A172 (cell line): ENCODE measurements around the gene BTBD9. TPM values are rescaled to one million over a fixed set of nuclear protein-coding genes. Genes with fewer than 3 reads are reported as not detected.
A peak's percentile ranks its signal among the peaks of the same experiment; 100 is the strongest.

Experiments
- DNase-seq: peaks from one replicate; pipeline ENCODE4 v3.0.0-alpha.2; 2015; ENCODE audit warnings: low spot score
- total RNA-seq: library from RNA; depleted of rRNA; stranded (reverse); fragments of >200 nt; shearing (Covaris generic); gene quantifications from 2 replicates; pipeline ENCODE4 v1.2.3, GENCODE V29; 2014

BTBD9 gene
- total RNA-seq, 1 experiment from 2014 or later: 6.9 TPM

GRCh38 chr6:38555606-38556005 is 84.1 kb downstream of the BTBD9 start:
- DNase-seq: no peak

DNA sequence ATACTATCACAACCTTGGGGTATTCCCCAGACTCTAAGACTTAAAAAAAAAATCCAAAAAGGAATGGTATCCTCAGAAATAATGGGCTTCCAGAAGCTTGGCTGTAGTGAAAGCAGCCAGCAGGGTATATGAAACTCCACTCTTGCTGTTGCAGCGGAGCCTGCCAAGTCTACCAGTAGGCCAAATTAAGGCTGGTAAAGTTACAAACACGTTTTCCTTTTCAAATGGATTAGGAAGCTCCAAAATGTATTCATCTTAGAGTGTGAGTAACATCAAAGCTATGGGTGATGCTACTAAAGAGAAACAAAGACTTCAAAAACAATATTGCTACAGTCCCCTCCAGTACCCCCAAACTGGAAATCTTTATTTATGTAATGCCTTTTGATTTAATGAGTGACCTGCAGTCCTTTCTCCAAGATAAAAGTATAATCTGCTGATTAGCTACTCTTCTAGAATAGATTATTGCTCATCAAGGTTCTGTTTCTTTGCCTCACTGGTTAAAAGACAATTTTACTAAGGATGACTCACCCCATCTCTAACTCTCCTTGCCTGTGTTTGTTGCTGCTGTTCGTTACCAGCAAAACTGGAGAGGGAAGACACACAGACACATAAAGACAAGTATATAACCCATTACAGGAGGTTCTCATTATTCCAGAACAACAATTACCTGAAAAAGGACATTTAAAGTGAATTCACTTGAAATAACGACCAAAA is 84.9 kb downstream of the BTBD9 start:
- DNase-seq: peak; percentile 15

- DNase-seq: no peak
Measured at GRCh38 chr6:38554014-38554413, 85.7 kb downstream of the BTBD9 start.

- no peak for DNase-seq
Measured at GRCh38 chr6:38552121-38552520, 87.6 kb downstream of the BTBD9 start.

- no peak for DNase-seq
Measured at GRCh38 chr6:38549795-38550194, 89.9 kb downstream of the BTBD9 start.

DNA sequence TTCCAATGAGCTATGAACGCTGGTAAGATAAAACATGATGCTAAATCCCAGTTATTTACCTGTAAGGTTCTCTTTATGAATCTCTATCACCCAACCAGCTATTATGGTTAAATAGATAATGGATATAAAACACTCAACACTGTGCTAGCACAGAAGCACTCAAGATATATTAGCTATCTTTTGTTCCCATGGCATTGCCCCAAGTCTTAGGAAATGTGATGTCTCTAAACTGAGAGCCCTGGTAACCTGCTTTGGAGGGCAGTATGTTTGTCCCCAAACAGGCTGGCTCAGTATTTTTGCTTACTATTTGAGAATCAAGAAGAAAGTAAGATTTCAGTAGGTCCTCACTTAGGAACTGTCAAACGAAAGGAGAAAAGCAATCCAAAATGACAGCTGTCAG is 90.5 kb downstream of the BTBD9 start:
- DNase-seq: no peak

DNA sequence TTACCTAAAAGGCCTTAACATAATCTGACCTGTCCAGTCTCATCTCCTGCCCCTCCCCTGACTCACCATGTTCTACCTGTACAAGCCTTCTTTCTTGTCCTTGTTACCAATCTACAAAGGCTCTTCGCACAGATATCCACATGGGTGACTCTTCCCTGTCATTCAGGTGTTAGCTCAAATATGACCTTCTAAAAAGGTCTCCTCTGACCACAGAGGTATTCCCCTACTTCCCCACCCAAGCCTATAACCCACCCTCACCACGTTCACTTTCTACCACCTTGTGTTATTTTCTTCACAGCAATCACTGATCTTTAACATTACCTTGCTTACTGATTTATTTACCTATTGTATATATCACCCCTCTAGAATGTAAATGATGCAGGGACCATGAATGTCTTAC is 96.7 kb downstream of the BTBD9 start:
- no peak for DNase-seq

- DNase-seq: no peak
Measured at GRCh38 chr6:38542031-38542430, 97.7 kb downstream of the BTBD9 start.

DNA sequence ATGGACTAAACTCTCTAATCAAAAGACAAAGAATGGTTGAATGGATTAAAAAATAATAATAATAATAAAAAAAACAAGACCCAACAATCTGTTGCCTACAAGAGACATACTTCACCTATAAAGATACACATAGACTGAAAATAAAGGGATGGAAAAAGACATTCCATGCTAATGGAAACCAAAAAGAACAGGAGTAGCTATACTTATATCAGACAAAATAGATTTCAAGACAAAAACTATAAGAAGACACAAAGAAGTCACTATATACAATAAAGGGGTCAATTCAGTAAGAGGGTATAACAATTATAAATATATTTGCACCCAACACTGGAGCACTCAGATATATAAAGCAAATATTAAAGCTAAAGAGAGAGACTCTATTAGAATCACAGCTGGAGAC is 106.7 kb downstream of the BTBD9 start:
- DNase-seq: no peak

DNA sequence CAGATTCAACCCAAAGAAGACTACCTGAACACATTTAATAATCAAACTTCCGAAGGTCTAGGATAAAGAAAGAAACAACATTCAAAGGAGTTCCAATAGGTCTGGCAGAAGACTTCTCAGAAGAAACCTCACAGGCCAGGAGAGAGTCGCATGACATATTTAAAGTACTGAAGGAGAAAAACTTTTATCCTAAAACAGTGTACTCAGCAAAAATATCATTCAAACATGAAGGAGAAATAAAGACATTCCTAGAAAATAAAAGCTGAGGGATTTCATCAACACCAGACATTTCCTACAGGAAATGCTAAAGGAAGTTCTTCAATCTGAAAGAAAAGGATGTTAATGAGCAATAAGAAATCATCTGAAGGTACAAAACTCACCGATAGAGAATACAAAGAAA is 108.6 kb downstream of the BTBD9 start:
- DNase-seq: no peak

- DNase-seq: no peak
Measured at GRCh38 chr6:38528196-38528965, 111.3 kb downstream of the BTBD9 start.

DNA sequence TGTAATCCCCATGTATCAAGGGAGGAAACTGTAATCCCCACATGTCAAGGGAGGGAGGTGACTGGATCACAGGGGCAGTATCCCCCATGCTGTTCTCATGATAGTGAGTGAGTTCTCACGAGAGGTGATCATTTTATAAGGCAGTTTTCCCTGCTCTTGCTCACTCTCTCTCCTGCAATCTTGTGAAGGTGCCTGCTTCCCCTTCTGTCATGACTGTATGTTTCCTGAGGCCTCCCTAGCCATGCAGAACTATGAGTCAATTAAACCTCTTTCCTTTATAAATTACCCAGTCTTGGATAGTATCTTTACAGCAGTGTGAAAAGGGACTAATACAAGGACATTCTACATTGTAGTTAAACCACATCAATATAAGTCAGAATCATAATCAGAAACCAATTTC is 112.4 kb downstream of the BTBD9 start:
- DNase-seq: no peak

DNA sequence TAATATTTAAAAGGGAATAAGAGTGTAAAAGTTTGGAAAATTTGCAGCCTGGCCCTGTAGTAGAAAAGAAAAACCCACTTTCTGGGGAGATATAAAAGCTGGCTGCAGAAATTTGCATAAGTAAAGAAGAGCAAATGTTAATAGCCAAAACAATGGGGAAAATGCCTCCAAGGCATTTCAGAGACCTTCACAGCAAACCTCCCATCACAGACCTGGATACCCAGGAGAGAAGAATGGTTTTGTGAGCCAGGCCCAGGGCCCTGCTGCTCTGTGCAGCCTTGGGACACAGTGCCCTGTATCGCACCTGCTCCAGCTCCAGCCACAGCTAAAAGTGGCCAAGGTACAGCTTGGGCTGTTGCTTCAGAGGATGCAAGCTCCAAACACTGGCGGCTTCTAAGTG is 113.8 kb downstream of the BTBD9 start:
- no peak for DNase-seq

- no peak for DNase-seq
Measured at GRCh38 chr6:38524436-38525145, 115.1 kb downstream of the BTBD9 start.

- no peak for DNase-seq
Measured at GRCh38 chr6:38522322-38522721, 117.4 kb downstream of the BTBD9 start.

DNA sequence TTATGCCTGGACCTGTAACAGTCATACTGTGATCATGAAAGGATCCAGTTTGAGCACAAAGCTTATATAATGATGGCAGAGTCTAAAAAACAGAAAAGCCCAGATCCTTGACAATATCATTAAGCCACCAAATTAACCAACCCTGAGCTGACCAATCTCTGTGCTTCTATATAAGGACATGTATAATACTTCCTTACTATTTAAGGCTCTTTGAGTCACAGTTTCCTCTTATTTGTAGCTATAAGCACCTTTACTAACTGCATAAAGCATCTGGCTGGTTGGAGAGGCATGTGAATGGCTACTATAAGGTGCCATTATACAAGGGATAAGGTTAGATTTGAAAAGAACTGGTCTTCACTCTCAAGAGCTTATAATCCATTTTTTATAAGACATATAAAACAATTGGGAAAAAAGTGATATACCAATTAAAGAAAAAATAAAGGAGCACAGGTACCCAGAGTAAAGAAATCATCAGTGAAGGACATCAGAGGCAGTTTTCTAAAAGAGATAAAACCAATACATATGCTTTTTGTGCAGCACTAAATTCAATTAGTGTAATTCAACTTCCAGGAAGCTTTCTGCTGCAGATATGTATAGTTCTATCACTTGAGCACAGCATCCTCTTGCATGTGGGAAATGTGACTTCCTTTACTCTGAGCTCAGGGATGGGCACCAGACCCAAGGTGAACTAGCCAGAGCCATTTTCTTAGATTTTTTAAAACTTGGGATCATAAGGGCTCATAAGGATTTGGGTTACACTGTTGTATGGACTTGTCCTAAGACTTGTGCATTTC is 121.0 kb downstream of the BTBD9 start:
- DNase-seq: no peak

DNA sequence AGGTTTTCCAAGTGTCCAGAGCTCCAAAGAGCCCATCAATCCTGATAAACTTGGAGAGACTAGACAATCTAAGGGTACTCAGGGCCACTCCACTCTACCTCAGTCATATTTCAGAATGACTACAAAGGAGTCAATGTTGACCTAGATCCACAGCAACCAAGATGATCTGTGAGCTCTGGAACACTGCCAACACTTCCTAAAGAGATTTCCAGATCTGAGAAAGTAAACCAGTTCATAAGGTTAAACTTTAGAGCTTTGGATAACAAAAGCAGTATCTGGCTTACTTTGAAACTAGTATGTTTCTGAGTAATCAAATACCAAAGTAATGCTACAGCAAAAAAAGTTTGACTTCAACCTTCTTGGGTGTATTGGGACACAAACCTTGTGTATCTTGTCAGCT is 122.7 kb downstream of the BTBD9 start:
- no peak for DNase-seq

DNA sequence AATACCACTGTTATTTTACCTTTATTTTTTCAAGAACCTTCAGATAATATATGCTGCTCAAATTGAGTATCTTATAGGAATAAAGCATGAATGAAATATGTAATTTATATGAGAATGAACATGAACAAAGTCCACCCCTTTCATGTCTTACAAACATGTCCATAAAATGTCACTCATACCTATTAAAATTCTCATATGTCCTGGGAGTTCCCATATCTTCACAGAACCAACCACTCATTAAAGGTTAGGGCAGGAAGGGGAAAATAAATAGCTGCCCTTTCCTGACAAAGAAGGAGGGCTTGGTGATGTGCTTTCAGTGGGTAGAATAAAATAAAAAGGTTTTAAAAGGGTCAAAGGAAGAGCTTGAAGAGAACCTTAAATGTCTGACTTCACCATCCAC is 125.3 kb downstream of the BTBD9 start:
- no peak for DNase-seq

- DNase-seq: no peak
Measured at GRCh38 chr6:38512211-38512610, 127.5 kb downstream of the BTBD9 start.

- no peak for DNase-seq
Measured at GRCh38 chr6:38510205-38510604, 129.5 kb downstream of the BTBD9 start.

DNA sequence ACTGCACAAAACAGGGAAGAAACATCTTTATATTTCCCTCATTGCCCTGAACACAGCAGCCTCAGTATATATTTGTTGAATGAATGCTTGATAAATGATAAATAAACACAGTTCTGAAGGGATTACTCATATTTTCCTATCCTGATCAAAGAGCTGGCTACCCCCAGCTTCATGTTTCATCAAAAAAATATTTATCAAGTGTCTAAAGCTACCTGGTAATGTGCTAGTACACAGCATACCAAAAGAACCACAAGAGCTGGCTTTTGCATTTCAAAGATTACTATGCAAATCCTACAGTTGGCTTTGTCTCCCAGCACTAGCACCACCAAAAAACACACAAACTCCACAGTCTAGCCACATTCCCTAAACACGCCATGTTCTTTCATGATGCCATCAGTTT is 130.0 kb downstream of the BTBD9 start:
- peak; percentile 33 for DNase-seq

DNA sequence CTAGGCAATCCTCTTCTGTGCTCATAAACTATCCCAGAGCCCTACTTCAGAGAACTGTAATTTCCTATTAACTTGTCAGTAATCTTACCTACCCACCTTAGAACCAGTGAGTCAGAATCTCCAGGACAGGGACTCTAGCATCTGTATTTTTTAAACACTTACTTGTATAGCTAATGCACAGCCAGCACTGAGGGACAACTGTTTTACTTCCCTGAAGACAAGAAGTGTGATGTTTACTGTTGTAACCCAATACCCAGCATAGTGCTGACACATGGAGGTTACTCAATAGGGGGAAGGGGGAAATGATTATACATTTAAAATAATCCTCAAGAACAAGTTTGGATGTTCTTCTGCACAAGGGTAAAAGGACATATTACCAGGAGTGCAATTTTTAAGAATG is 130.8 kb downstream of the BTBD9 start:
- no peak for DNase-seq
